ENCODE measurements around the gene ARFGEF2. TPM values are rescaled to one million over a fixed set of nuclear protein-coding genes. Genes with fewer than 3 reads are reported as not detected.
"Not testable (repeated sequence)": the region's sequence is repeated elsewhere in the genome, so short reads cannot be mapped to it uniquely, and the experiment has no call there.

ARFGEF2 gene
- total RNA-seq = 28.3 and 30.1 TPM in 2 replicates

DNA sequence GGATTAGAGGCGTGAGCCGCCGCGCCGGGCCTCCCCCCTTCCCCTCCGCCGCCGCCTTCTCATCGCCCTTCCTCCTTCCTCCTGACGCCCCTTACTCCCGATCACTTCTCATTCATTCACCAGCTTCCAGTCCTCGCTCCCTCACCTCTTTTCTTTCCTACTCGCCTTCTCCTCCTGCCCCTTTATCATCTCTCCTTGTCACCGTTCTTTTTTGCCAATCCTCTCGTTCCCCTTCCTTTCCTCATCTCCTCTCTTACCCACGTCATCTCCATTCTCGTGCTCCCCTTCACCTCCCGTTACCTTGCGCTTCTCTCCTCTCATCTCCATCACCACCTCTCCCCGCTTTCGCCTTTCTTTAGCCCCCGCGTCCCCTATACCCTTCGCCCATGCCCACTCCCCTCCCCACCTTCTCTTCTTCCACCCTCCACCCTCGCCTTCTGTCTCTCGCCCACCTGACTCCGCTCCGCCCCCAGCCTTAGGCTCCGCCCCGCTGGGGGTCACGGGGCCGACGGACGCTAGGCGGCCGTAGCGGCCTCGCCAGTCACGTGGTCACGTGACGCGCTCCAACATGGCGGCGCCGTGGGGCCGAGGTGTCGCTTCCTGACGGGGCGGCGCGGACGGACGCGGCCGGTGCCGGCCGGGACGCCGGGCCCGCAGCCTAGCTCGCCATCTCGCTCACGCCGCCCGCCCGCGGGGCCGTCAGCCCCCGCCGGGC lies at the start of gene ARFGEF2:
Gene ARFGEF2 (plus strand): TSS at position 544 of the 715 bp plus-strand sequence. CDS start 179 bp downstream, outside the sequence.
- H3K4me3 Mint-ChIP-seq = peak within 1 kb of the TSS; percentile 98

DNA sequence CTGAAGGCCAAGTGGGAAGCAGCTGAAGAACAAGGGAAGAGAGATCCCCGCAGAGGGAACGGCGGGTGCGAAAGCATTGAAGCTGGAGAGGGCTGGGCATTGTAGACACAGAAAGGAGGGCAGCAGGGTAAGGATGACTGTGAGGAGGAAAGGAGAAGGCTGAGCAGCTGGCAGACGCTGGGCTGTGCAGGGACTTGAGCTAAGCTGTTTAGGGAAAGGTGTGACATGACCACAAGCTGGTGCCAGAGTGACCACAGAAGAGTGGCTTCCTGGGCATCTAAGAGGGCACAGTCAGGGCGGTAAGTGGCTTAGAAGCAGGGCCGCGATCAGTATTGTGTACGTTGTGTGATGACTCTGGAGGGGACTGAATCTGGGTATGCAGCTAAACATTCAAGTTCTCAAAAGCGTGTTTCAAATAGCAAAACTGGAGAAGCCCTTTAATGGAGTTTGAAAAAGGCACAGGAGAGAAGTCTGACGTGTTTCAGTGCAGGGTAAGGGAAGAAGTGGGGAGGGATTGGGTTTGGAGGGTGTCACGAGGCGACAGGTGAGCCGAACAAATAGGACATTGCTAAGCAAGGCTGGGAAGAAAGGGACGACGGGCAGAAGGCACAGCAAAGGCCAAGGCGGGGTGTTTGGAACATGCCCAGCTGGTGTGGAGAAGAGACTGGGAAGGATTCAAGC lies 46.1 kb upstream of the ARFGEF2 start:
- Mint-ChIP-seq H3K27ac (no peak overlapping the region), H3K4me3 (no peak overlapping the region), H3K27me3 (ENCODE audit: insufficient read depth) (peaks cover 6% of the 10 kb centered on the region), H3K36me3 (ENCODE audit: low read depth) (peaks cover 5% of the 10 kb centered on the region), H3K4me1 (ENCODE audit: low read depth) (peaks cover 10% of the 10 kb centered on the region), H3K9me3 (peaks cover 5% of the 10 kb centered on the region)
- DNase-seq (ENCODE audit: low spot score) = no peak
- intact Hi-C loops (cut with micrococcal nuclease) = no loop called here

More for the DNA sequence above, at the start of gene ARFGEF2:
- intact Hi-C loops (cut with micrococcal nuclease) = loop anchor here (1.0 to 5.0 kb wide), 10 partner anchors 75 to 296 kb away; partner anchors contain the start of genes CSE1L, DDX27 and STAU1
- Mint-ChIP-seq H3K27ac (peak within 1 kb of the TSS; percentile 99), H3K36me3 (ENCODE audit: low read depth) (peaks cover 2% of the 10 kb centered on the region), H3K27me3 (ENCODE audit: insufficient read depth) (peaks cover 4% of the 10 kb centered on the region), H3K4me1 (ENCODE audit: low read depth) (peaks cover 50% of the 10 kb centered on the region), H3K9me3 (no peaks in the 10 kb centered on the region)
- peak; percentile 96 for DNase-seq (ENCODE audit: low spot score)

DNA sequence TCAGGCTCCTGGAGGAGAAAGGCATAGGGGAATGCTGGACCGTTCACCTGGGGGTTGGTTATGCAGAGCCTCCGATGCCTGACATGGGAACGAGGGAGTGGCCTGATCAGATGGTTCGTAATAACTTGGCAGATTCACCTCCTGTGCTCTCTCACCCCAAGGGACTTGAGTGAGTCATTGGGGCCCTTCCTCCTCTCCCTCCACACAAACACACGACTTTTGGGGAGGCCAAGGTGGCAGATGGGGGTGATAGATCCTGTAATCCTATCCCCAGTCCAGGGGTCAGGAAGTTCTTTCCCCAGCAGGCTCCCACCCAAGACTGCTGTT lies 45.6 kb upstream of the ARFGEF2 start:
- Mint-ChIP-seq H3K9me3 (peaks cover 5% of the 10 kb centered on the region), H3K27ac (no peak overlapping the region), H3K27me3 (ENCODE audit: insufficient read depth) (peaks cover 6% of the 10 kb centered on the region), H3K4me3 (no peak overlapping the region), H3K4me1 (ENCODE audit: low read depth) (peaks cover 10% of the 10 kb centered on the region), H3K36me3 (ENCODE audit: low read depth) (peaks cover 5% of the 10 kb centered on the region)
- DNase-seq (ENCODE audit: low spot score) = no peak
- intact Hi-C loops (cut with micrococcal nuclease) = no loop called here

- Mint-ChIP-seq H3K27ac (no peak overlapping the region), H3K27me3 (ENCODE audit: insufficient read depth) (peaks cover 9% of the 10 kb centered on the region), H3K9me3 (peaks cover 5% of the 10 kb centered on the region), H3K4me3 (no peak overlapping the region), H3K36me3 (ENCODE audit: low read depth) (peaks cover 5% of the 10 kb centered on the region), H3K4me1 (ENCODE audit: low read depth) (peaks cover 10% of the 10 kb centered on the region)
- intact Hi-C loops (cut with micrococcal nuclease) = no loop called here
- DNase-seq (ENCODE audit: low spot score) = no peak
Measured at GRCh38 chr20:48877304-48877703, 44.2 kb upstream of the ARFGEF2 start.

- Mint-ChIP-seq H3K4me1 (ENCODE audit: low read depth) (peaks cover 5% of the 10 kb centered on the region), H3K27me3 (ENCODE audit: insufficient read depth) (peaks cover 9% of the 10 kb centered on the region), H3K27ac (no peak overlapping the region), H3K36me3 (ENCODE audit: low read depth) (no peaks in the 10 kb centered on the region), H3K9me3 (no peaks in the 10 kb centered on the region), H3K4me3 (no peak overlapping the region)
- DNase-seq (ENCODE audit: low spot score) = no peak
- intact Hi-C loops (cut with micrococcal nuclease) = no loop called here
Measured at GRCh38 chr20:48878534-48879248, 42.8 kb upstream of the ARFGEF2 start.

- no peak for DNase-seq (ENCODE audit: low spot score)
- no peaks in the 10 kb centered on the region for H3K9me3 Mint-ChIP-seq
- H3K4me1 Mint-ChIP-seq (ENCODE audit: low read depth) = peaks cover 5% of the 10 kb centered on the region
- no peaks in the 10 kb centered on the region for H3K36me3 Mint-ChIP-seq (ENCODE audit: low read depth)
- intact Hi-C loops (cut with micrococcal nuclease) = no loop called here
- H3K4me3 Mint-ChIP-seq = no peak overlapping the region
- H3K27me3 Mint-ChIP-seq (ENCODE audit: insufficient read depth) = peaks cover 9% of the 10 kb centered on the region
- no peak overlapping the region for H3K27ac Mint-ChIP-seq
Measured at GRCh38 chr20:48879612-48880245, 41.8 kb upstream of the ARFGEF2 start.

DNA sequence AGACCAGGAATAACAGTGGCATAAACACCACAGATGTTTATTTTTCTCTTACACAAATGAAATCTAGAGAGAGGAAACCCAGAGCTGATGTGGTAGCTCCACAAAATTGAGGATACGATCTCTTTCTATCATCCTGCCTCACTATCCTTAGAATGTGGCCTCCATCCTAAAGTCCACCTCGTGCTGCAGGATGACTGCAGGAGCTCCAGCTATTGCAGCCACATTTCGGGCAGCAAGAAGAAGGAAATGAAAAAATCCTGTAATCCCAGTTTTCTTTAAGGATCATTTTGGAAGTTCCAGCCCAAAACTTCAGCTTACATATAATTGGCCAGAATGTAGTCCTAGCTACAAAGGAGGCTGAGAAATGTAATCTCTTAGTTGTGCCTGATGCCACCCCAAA lies 41.2 kb upstream of the ARFGEF2 start:
- H3K27me3 Mint-ChIP-seq (ENCODE audit: insufficient read depth) = peaks cover 9% of the 10 kb centered on the region
- H3K36me3 Mint-ChIP-seq (ENCODE audit: low read depth) = no peaks in the 10 kb centered on the region
- no peak overlapping the region for H3K27ac Mint-ChIP-seq
- intact Hi-C loops (cut with micrococcal nuclease) = no loop called here
- H3K4me3 Mint-ChIP-seq = no peak overlapping the region
- no peaks in the 10 kb centered on the region for H3K9me3 Mint-ChIP-seq
- no peak for DNase-seq (ENCODE audit: low spot score)
- H3K4me1 Mint-ChIP-seq (ENCODE audit: low read depth) = no peaks in the 10 kb centered on the region

- Mint-ChIP-seq H3K4me3 (no peak overlapping the region), H3K9me3 (no peaks in the 10 kb centered on the region), H3K27ac (no peak overlapping the region), H3K36me3 (ENCODE audit: low read depth) (no peaks in the 10 kb centered on the region), H3K4me1 (ENCODE audit: low read depth) (no peaks in the 10 kb centered on the region), H3K27me3 (ENCODE audit: insufficient read depth) (peaks cover 7% of the 10 kb centered on the region)
- no peak for DNase-seq (ENCODE audit: low spot score)
- intact Hi-C loops (cut with micrococcal nuclease) = no loop called here
Measured at GRCh38 chr20:48880981-48881657, 40.4 kb upstream of the ARFGEF2 start.

DNA sequence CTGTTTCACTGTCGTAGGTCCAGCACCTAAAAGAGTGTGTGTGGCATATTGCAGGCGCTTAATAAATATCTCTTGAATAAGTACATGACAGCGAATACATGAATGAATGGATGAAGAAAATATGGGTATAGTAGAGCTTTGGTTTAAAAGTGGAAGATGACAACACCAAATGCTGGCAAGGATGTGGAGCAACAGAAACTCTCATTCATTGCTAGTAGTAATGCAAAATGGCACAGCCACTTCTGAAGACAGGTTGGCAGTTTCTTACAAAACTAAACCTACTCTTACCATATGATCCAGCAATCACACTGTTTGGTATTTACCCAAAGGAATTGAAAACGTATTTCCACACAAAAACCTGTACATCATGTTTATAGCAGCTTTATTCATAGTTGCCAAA lies 36.3 kb upstream of the ARFGEF2 start:
- no peaks in the 10 kb centered on the region for H3K9me3 Mint-ChIP-seq

DNA sequence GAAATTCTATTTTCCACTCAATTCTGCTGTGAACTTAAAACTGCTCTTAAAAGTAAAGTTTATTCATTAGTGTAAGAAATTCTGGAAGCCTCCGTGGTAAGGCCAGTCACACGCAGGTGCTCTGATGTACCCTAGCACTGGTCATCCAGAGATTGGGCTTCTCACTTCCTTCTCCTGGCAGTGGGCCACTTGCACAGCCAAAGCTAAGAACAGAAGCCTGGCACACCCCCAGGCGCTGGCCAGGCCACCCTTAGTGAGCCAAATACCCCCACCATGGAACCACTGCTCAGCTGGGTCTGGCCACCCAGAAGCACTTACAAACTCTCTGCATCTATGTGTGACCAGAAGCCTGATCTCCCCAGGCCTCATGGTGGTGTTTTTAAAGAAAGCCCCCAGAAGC lies 35.3 kb upstream of the ARFGEF2 start:
- Mint-ChIP-seq H3K4me1 (ENCODE audit: low read depth) (no peaks in the 10 kb centered on the region), H3K27me3 (ENCODE audit: insufficient read depth) (peaks cover 16% of the 10 kb centered on the region), H3K27ac (no peak overlapping the region), H3K36me3 (ENCODE audit: low read depth) (no peaks in the 10 kb centered on the region), H3K4me3 (no peak overlapping the region), H3K9me3 (no peaks in the 10 kb centered on the region)
- intact Hi-C loops (cut with micrococcal nuclease) = no loop called here
- DNase-seq (ENCODE audit: low spot score) = no peak

More for the DNA sequence above, 36.3 kb upstream of the ARFGEF2 start:
- no peaks in the 10 kb centered on the region for H3K4me1 Mint-ChIP-seq (ENCODE audit: low read depth)
- intact Hi-C loops (cut with micrococcal nuclease) = no loop called here
- DNase-seq (ENCODE audit: low spot score) = no peak
- peaks cover 12% of the 10 kb centered on the region for H3K27me3 Mint-ChIP-seq (ENCODE audit: insufficient read depth)
- H3K27ac Mint-ChIP-seq = no peak overlapping the region
- H3K36me3 Mint-ChIP-seq (ENCODE audit: low read depth) = no peaks in the 10 kb centered on the region
- H3K4me3 Mint-ChIP-seq = no peak overlapping the region

GRCh38 chr20:48886811-48887210 lies 34.7 kb upstream of the ARFGEF2 start:
- Mint-ChIP-seq H3K4me3 (no peak overlapping the region), H3K4me1 (ENCODE audit: low read depth) (no peaks in the 10 kb centered on the region), H3K27ac (no peak overlapping the region), H3K9me3 (no peaks in the 10 kb centered on the region), H3K27me3 (ENCODE audit: insufficient read depth) (peaks cover 21% of the 10 kb centered on the region), H3K36me3 (ENCODE audit: low read depth) (no peaks in the 10 kb centered on the region)
- DNase-seq (ENCODE audit: low spot score) = no peak
- intact Hi-C loops (cut with micrococcal nuclease) = no loop called here

DNA sequence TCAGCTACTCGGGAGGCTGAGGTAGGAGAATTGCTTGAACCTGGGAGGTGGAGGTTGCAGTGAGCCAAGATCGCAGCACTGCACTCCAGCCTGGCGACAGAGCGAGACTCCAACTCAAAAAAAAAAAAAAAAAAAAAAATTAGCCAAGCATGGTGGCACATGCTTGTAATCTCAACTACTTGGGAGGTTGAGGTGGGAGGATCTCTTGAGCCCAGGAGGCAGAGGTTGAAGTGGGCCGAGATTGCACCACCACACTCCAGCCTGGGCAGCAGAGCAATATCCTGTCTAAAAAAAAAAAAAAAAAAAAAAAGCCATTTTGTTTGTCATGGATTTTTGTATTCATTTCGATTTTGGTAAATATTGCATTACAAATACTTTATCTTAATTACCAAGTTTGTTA lies 33.0 kb upstream of the ARFGEF2 start:
- H3K4me1 Mint-ChIP-seq (ENCODE audit: low read depth); intact Hi-C loops (cut with micrococcal nuclease); DNase-seq (ENCODE audit: low spot score); H3K27ac Mint-ChIP-seq; H3K36me3 Mint-ChIP-seq (ENCODE audit: low read depth); H3K4me3 Mint-ChIP-seq; H3K9me3 Mint-ChIP-seq: not testable (repeated sequence)
- H3K27me3 Mint-ChIP-seq (ENCODE audit: insufficient read depth) = peaks cover 20% of the 10 kb centered on the region

All from activated T-helper 1 cell treated with anti-CD3 and anti-CD28 coated beads, Interleukin-12 subunit alpha, Interleukin-12 subunit beta, Interleukin-2, Interleukin-4 antibody, amounts not matched to agents 30 ng/mL and 10 ng/mL and 1 ng/mL, durations not matched to agents 14 hours and 24 hours and 36 hours (primary cell).